ENCODE measurements around the gene HAPSTR1. TPM values are rescaled to one million over a fixed set of nuclear protein-coding genes. Genes with fewer than 3 reads are reported as not detected.
"Not testable (repeated sequence)": the region's sequence is repeated elsewhere in the genome, so short reads cannot be mapped to it uniquely, and the experiment has no call there.

HAPSTR1 gene
- total RNA-seq, 2 donors from 2014 or later, result 81.5 to 82.3 TPM

GRCh38 chr16:9078467-9079429 is 12.7 kb upstream of the HAPSTR1 start:
- H3K27me3 Mint-ChIP-seq (ENCODE audit: low read depth); H3K9me3 Mint-ChIP-seq: not testable (repeated sequence)
- Mint-ChIP-seq H3K4me3 (peak overlapping the region; percentile 40 to 49), H3K4me1 (ENCODE audit: low read depth) (peaks cover 47% of the 10 kb centered on the region), H3K27ac (peak overlapping the region; percentile 92), H3K36me3 (ENCODE audit: insufficient read depth in 2 of 2) (peaks cover 8 to 14% of the 10 kb centered on the region in 2 donors)
- DNase-seq, result peak; percentile 69 to 72
- ATAC-seq (replicated peaks in 1 of 2), result peak; percentile 84 to 89

- H3K27ac Mint-ChIP-seq, result peak overlapping the region; percentile 64
- H3K4me3 Mint-ChIP-seq, result no peak overlapping the region
- H3K36me3 Mint-ChIP-seq (ENCODE audit: insufficient read depth in 2 of 2), result peaks cover 8 to 14% of the 10 kb centered on the region in 2 donors
- ATAC-seq (replicated peaks in 1 of 2) (no peak), DNase-seq (no peak)
- peaks cover 0 to 5% of the 10 kb centered on the region in 2 donors for H3K9me3 Mint-ChIP-seq
- H3K27me3 Mint-ChIP-seq (ENCODE audit: low read depth), result no peaks in the 10 kb centered on the region
- H3K4me1 Mint-ChIP-seq (ENCODE audit: low read depth), result peaks cover 43% of the 10 kb centered on the region
Observed at GRCh38 chr16:9079430-9079812, 12.0 kb upstream of the HAPSTR1 start.

- Mint-ChIP-seq H3K27me3 (ENCODE audit: low read depth) (no peaks in the 10 kb centered on the region), H3K36me3 (ENCODE audit: insufficient read depth in 2 of 2) (peaks cover 8 to 14% of the 10 kb centered on the region in 2 donors), H3K4me3 (no peak overlapping the region), H3K27ac (no peak overlapping the region), H3K4me1 (ENCODE audit: low read depth) (peaks cover 34% of the 10 kb centered on the region), H3K9me3 (peaks cover 0 to 5% of the 10 kb centered on the region in 2 donors)
- no peak for ATAC-seq (replicated peaks in 1 of 2)
- DNase-seq, result no peak
Observed at GRCh38 chr16:9081158-9081557, 10.3 kb upstream of the HAPSTR1 start.

- peaks cover 0 to 5% of the 10 kb centered on the region in 2 donors for H3K9me3 Mint-ChIP-seq
- peaks cover 8 to 14% of the 10 kb centered on the region in 2 donors for H3K36me3 Mint-ChIP-seq (ENCODE audit: insufficient read depth in 2 of 2)
- H3K4me3 Mint-ChIP-seq, result no peak overlapping the region
- H3K27ac Mint-ChIP-seq, result no peak overlapping the region
- DNase-seq (no peak), ATAC-seq (replicated peaks in 1 of 2) (no peak)
- peaks cover 28% of the 10 kb centered on the region for H3K4me1 Mint-ChIP-seq (ENCODE audit: low read depth)
- H3K27me3 Mint-ChIP-seq (ENCODE audit: low read depth), result no peaks in the 10 kb centered on the region
Observed at GRCh38 chr16:9081843-9082242, 9.6 kb upstream of the HAPSTR1 start.

- Mint-ChIP-seq H3K36me3 (ENCODE audit: insufficient read depth in 2 of 2) (peaks cover 6 to 13% of the 10 kb centered on the region in 2 donors), H3K9me3 (peaks cover 0 to 3% of the 10 kb centered on the region in 2 donors), H3K4me1 (ENCODE audit: low read depth) (peaks cover 23% of the 10 kb centered on the region), H3K27ac (no peak overlapping the region), H3K27me3 (ENCODE audit: low read depth) (no peaks in the 10 kb centered on the region), H3K4me3 (no peak overlapping the region)
- DNase-seq, result no peak
- no peak for ATAC-seq (replicated peaks in 1 of 2)
Observed at GRCh38 chr16:9082422-9082821, 9.0 kb upstream of the HAPSTR1 start.

- not testable (repeated sequence) for H3K9me3 Mint-ChIP-seq; H3K4me1 Mint-ChIP-seq (ENCODE audit: low read depth); ATAC-seq (replicated peaks in 1 of 2); H3K27me3 Mint-ChIP-seq (ENCODE audit: low read depth); H3K4me3 Mint-ChIP-seq; H3K36me3 Mint-ChIP-seq (ENCODE audit: insufficient read depth in 2 of 2); H3K27ac Mint-ChIP-seq; DNase-seq
Observed at GRCh38 chr16:9087733-9088132, 3.7 kb upstream of the HAPSTR1 start.

- no peak for DNase-seq
- peaks cover 16% of the 10 kb centered on the region for H3K4me1 Mint-ChIP-seq (ENCODE audit: low read depth)
- ATAC-seq (replicated peaks in 1 of 2), result no peak
- no peaks in the 10 kb centered on the region for H3K27me3 Mint-ChIP-seq (ENCODE audit: low read depth)
- no peak overlapping the region for H3K27ac Mint-ChIP-seq
- H3K9me3 Mint-ChIP-seq, result no peaks in the 10 kb centered on the region
- H3K36me3 Mint-ChIP-seq (ENCODE audit: insufficient read depth in 2 of 2), result peaks cover 14 to 15% of the 10 kb centered on the region in 2 donors
- H3K4me3 Mint-ChIP-seq, result no peak overlapping the region
Observed at GRCh38 chr16:9088848-9089247, 2.6 kb upstream of the HAPSTR1 start.

GRCh38 chr16:9089660-9090059 is 1.8 kb upstream of the HAPSTR1 start:
- peaks cover 21% of the 10 kb centered on the region for H3K4me1 Mint-ChIP-seq (ENCODE audit: low read depth)
- DNase-seq (no peak), ATAC-seq (replicated peaks in 1 of 2) (no peak)
- H3K27me3 Mint-ChIP-seq (ENCODE audit: low read depth), result no peaks in the 10 kb centered on the region
- peak overlapping the region; percentile 91 to 92 for H3K4me3 Mint-ChIP-seq
- no peaks in the 10 kb centered on the region for H3K9me3 Mint-ChIP-seq
- H3K36me3 Mint-ChIP-seq (ENCODE audit: insufficient read depth in 2 of 2), result peaks cover 17 to 22% of the 10 kb centered on the region in 2 donors
- H3K27ac Mint-ChIP-seq, result peak overlapping the region; percentile 97

- Mint-ChIP-seq H3K27ac (peak overlapping the region; percentile 97), H3K9me3 (no peaks in the 10 kb centered on the region), H3K4me1 (ENCODE audit: low read depth) (peaks cover 28% of the 10 kb centered on the region), H3K36me3 (ENCODE audit: insufficient read depth in 2 of 2) (peaks cover 18 to 27% of the 10 kb centered on the region in 2 donors), H3K4me3 (peak overlapping the region; percentile 91 to 92), H3K27me3 (ENCODE audit: low read depth) (no peaks in the 10 kb centered on the region)
- peak; percentile 58 to 59 for DNase-seq
- ATAC-seq (replicated peaks in 1 of 2), result peak in 1 of 2 donors; percentile 6
Observed at GRCh38 chr16:9090101-9090959, 1.1 kb upstream of the HAPSTR1 start.

- Mint-ChIP-seq H3K4me1 (ENCODE audit: low read depth) (peaks cover 40% of the 10 kb centered on the region), H3K27me3 (ENCODE audit: low read depth) (no peaks in the 10 kb centered on the region), H3K36me3 (ENCODE audit: insufficient read depth in 2 of 2) (peaks cover 18 to 37% of the 10 kb centered on the region in 2 donors), H3K9me3 (no peaks in the 10 kb centered on the region), H3K4me3 (peak overlapping the region; percentile 29 to 92), H3K27ac (no peak overlapping the region)
- DNase-seq (peak; percentile 64 to 65), ATAC-seq (replicated peaks in 1 of 2) (peak; percentile 21 to 23)
Observed at GRCh38 chr16:9091867-9092281, 430 bp downstream of the HAPSTR1 start.

GRCh38 chr16:9092282-9092977 is 986 bp downstream of the HAPSTR1 start:
- H3K4me3 Mint-ChIP-seq, result peak overlapping the region; percentile 88 to 100

GRCh38 chr16:9092978-9093344 is 1.5 kb downstream of the HAPSTR1 start:
- Mint-ChIP-seq H3K9me3 (no peaks in the 10 kb centered on the region), H3K36me3 (ENCODE audit: insufficient read depth in 2 of 2) (peaks cover 24 to 45% of the 10 kb centered on the region in 2 donors), H3K4me1 (ENCODE audit: low read depth) (peaks cover 51% of the 10 kb centered on the region), H3K27me3 (ENCODE audit: low read depth) (no peaks in the 10 kb centered on the region), H3K4me3 (peak overlapping the region; percentile 88 to 100), H3K27ac (peak overlapping the region; percentile 99)
- DNase-seq (peak; percentile 32 to 35), ATAC-seq (replicated peaks in 1 of 2) (no peak)

More at GRCh38 chr16:9092282-9092977, 986 bp downstream of the HAPSTR1 start:
- Mint-ChIP-seq H3K27me3 (ENCODE audit: low read depth) (no peaks in the 10 kb centered on the region), H3K27ac (peak overlapping the region; percentile 99), H3K4me1 (ENCODE audit: low read depth) (peaks cover 45% of the 10 kb centered on the region), H3K9me3 (no peaks in the 10 kb centered on the region), H3K36me3 (ENCODE audit: insufficient read depth in 2 of 2) (peaks cover 19 to 41% of the 10 kb centered on the region in 2 donors)
- ATAC-seq (replicated peaks in 1 of 2) (peak; percentile 6 to 8), DNase-seq (peak; percentile 63 to 65)

Data from activated T-cell treated with anti-CD3 and anti-CD28 coated beads, Interleukin-2, amount 50 U/mL, for 72 hours (primary cell).